DMS 273 treated with DMSO at 0.1 percent for 48 hours (cell line): ENCODE results near the gene ARL15.
"Not testable (repeated sequence)": the region's sequence is repeated elsewhere in the genome, so short reads cannot be mapped to it uniquely, and the experiment has no call there.

ENCODE experiments used
- DNase-seq: peaks from one replicate; lab custom pipeline; 2025; lab: John Stamatoyannopoulos, UW

Gene ARL15

GRCh38 chr5:54310433-54311175 is at the start of gene ARL15:
ARL15 (minus strand) TSS chr5:54310573.
- peak; percentile 97 for DNase-seq

GRCh38 chr5:54360089-54360488 is 49.7 kb upstream of the ARL15 start:
- no peak for DNase-seq

- DNase-seq = peak; percentile 65
Measured at GRCh38 chr5:54357408-54358058, 47.2 kb upstream of the ARL15 start.

- DNase-seq = not testable (repeated sequence)
Measured at GRCh38 chr5:54353933-54354564, 43.7 kb upstream of the ARL15 start.

DNA sequence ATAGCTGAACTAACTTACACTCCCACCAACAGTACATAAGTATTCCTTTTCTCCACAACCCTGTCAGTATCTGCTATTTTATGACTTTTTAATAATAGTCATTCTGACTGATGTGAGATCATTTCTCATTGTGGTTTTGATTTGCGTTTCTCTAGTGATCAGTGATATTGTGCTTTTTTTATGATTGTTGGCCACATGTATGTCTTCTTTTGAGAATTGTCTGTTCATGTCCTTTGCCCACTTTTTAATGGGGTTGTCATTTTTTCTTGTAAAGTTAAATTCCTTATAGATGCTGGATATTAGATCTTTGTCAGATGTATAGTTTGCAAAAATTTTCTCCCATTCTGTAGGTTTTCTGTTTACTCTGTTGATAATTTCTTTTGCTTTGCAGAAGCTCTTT is 42.2 kb upstream of the ARL15 start:
- DNase-seq = not testable (repeated sequence)

GRCh38 chr5:54347221-54347865 is 37.0 kb upstream of the ARL15 start:
- no peak for DNase-seq

DNA sequence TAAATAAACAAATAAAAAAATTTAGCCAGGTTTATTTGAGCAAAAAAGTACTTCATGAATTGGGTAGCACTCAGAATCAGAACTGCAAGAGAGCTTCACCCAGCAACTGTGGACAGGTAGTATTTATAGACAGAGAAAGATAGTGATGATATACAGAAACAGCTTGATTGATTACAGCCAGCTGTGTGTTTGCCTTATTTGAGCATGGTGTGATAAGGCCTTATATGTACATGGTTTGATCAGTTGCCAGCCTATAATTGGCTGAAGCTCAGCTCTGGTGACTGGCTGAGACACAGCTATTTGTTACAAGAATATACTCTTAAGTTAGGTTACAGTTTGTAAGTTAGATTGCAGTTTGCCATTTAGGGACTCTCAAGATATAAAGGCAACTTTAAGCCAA is 34.3 kb upstream of the ARL15 start:
- no peak for DNase-seq

DNA sequence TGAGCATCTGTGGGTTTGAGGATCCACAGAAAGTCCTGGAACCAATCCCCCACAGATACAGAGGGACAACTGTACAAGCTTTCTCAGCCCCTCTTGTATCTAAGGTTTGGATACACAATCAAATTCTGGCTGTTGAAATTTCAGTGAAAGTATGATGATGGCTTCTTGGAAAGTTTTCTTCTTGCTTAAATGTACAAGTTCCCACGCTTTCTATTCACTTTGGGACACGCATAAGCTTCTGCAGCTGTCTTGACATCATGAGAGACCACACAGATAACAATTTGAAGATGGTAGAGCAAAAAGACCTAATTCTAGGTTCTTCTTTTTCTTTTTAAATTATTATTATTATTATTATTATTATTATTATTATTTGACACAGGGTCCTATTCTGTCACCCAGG is 31.6 kb upstream of the ARL15 start:
- no peak for DNase-seq

DNA sequence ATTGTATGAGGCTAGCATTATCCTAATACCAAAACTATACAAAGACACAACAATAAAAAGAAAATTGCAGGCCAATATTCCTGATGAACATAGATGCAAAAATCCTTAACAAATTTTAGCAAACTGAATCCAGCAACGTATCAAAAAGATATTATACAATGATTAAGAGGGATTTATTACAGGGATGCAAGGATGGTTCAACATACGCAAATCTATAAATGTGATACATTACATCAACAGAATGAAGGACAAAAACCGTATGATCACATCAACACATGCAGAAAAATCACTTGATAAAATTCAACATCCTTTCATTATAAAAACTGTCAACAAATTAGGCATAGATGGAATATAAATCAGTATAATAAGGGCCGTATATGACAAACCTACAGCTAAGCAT is 27.1 kb upstream of the ARL15 start:
- DNase-seq = no peak

GRCh38 chr5:54332720-54333119 is 22.3 kb upstream of the ARL15 start:
- no peak for DNase-seq

GRCh38 chr5:54329731-54330709 is 19.6 kb upstream of the ARL15 start:
- no peak for DNase-seq

DNA sequence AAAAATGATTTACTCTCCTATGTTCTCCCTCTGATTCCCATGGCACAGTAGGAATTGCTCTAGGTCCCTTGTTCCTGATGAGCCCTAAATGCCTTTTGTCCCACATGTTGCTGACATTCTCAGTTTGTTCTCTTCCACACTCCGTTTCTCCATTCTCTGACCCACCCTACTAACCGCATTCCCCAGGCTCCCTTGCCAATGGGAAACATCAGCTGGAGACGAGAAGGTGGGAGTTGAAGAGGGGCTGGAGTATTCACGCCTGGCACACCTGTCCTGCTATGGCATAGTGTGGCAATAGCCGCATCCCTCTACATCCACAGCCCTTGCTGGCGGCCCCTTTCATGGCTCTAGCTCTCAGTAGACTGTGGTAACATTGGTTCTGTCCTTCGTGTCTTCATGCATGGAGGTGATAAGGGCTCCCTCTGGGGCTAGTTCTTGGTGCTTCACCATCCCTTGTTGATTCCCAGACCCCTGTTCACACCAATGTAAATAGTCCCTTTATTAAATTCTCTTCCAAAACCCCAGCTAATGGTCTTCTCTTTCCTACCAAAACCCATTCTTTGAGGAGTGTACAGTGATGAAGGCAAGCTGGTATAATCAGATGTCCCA is 16.4 kb upstream of the ARL15 start:
- no peak for DNase-seq

GRCh38 chr5:54325610-54326311 is 15.4 kb upstream of the ARL15 start:
- no peak for DNase-seq

DNA sequence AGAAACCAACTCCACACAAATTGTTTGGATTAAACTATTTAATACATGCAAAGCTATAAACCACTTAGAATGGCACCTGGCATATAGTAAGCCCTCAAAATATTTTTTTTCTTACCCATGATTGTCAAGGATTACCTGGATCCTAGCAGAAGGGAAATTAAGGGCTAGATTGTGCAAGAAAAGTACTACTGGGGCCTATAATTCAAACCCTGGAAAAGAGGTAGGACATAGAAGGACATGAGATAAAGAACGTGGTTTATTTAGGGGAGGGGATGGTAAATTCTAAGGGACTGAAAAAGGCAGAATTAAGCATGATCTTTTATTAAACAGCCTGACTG is 14.9 kb upstream of the ARL15 start:
- no peak for DNase-seq

DNA sequence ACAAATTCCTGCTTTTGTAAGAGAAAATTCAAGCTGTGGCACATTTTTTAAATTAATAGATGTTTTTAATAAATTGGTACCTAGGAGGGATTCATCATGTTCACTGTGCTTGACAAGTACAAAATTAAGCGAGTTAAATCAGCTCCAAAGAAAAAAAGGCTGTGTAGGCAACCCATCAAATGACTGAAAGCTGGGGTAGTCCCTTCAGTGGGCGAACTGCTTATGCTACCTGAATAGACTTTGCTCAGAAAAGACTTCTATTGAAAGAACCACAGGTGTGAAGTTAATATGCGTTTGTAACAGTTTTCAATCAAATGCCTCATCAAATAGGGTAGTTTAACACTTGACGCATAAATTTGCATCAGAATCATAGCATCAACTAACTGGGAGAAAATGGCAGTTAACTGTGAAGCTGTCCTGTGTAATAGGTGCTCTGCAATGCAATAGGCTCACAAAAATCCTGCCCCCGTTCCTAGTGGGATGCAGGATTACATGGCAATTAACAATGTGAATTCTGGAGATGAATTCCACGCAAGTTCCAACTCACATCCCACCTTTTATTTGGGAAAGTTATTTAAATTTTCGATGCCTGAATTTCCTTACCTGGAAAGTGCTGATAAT is 14.4 kb upstream of the ARL15 start:
- no peak for DNase-seq

- DNase-seq = no peak
Measured at GRCh38 chr5:54323495-54323894, 13.1 kb upstream of the ARL15 start.

DNA sequence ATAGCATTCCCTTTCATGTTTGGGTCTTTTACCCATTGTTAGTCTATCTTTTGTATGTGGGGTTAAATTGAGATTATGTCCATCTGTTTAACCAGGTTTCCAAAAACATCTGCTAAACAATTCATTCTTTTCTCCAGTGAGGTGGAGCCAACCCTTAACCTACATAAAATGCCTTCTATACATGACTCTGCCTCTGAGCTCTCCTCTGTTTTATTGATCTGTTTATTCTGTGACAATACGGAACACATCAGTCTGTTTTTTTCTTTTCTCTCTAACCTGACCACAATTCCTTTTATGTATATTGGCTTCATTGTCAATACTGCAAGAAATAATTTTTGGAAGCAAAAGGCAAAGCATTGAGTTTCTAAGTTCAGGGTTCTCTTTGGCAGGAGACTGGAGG is 9.9 kb upstream of the ARL15 start:
- DNase-seq = no peak

DNA sequence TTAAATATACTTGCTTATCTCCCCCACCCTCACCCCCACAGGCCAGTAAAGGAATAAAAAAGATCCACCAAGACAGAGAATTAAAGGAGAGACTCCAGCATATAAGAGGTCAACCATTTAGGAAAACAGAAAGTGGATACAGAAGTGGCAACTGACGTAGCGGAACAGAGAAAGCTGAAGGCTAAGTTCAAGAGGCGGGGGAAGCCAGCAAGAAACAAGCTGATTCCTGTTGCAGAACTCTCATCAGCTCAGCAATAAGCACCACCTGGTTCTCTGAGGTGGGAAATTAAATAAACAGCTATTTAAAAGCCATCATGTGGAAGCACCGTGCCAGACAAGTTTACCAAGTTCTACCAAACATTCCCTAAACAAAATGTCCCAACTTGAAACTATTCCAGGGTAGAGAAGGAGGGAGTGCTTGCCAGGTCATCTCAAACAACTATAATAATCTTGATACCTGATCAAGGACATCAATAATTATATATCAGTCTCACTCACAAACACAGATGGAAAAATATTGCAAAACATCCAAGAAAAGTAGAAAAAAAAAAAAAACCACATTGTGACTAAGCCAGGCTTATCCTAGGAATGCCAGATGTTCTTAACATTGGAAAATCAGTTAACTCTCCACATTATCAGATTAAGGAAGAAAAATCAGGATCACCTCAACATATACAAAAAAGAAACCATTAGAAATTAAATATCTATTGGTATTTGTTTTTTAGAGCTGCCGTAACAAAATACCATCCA is 7.3 kb upstream of the ARL15 start:
- no peak for DNase-seq

- no peak for DNase-seq
Measured at GRCh38 chr5:54315736-54316528, 5.6 kb upstream of the ARL15 start.
